SU-DHL-6 (cell line): ENCODE data around the gene ITPR2.

Experiments used
- EZH2phosphoT487 ChIP-seq: fragments of 200-600 bp; sonication (generic), shearing (Covaris generic); conservative IDR thresholded peaks from 2 replicates; pipeline ENCODE4 v1.6.1; 2018; ENCODE audit warnings: mild to moderate bottlenecking, antibody characterized with exemption, low read length, moderate library complexity, mixed read lengths
- TF ChIP-seq, protein P1 (sequence below): fragments of 200-600 bp; sonication (generic); IDR thresholded peaks from one replicate; pipeline ENCODE4 v1.5.1; 2017; ENCODE audit warnings: antibody characterized with exemption, mild to moderate bottlenecking, low read length, moderate library complexity; ENCODE audit not compliant: insufficient read depth, poor library complexity, severe bottlenecking

- TF ChIP-seq, protein P1, sequence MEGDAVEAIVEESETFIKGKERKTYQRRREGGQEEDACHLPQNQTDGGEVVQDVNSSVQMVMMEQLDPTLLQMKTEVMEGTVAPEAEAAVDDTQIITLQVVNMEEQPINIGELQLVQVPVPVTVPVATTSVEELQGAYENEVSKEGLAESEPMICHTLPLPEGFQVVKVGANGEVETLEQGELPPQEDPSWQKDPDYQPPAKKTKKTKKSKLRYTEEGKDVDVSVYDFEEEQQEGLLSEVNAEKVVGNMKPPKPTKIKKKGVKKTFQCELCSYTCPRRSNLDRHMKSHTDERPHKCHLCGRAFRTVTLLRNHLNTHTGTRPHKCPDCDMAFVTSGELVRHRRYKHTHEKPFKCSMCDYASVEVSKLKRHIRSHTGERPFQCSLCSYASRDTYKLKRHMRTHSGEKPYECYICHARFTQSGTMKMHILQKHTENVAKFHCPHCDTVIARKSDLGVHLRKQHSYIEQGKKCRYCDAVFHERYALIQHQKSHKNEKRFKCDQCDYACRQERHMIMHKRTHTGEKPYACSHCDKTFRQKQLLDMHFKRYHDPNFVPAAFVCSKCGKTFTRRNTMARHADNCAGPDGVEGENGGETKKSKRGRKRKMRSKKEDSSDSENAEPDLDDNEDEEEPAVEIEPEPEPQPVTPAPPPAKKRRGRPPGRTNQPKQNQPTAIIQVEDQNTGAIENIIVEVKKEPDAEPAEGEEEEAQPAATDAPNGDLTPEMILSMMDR = no peak
- no peak for TF ChIP-seq EZH2phosphoT487
These were observed 473.4 kb downstream of the ITPR2 start for GRCh38 chr12:26359576-26359975.
